ENCODE measurements around the gene ADH1C.
"Not testable (repeated sequence)": the region's sequence is repeated elsewhere in the genome, so short reads cannot be mapped to it uniquely, and the experiment has no call there.

ADH1C gene

GRCh38 chr4:99352602-99353537, at the start of gene ADH1C:
TSS of gene ADH1C (minus strand) at chr4:99352746. CDS start at chr4:99352675, 71 bp downstream.
- DNase-seq: no peak

GRCh38 chr4:99400831-99401230, 48.3 kb upstream of the ADH1C start:
- no peak for DNase-seq

GRCh38 chr4:99399017-99399416, 46.5 kb upstream of the ADH1C start:
- no peak for DNase-seq

DNA sequence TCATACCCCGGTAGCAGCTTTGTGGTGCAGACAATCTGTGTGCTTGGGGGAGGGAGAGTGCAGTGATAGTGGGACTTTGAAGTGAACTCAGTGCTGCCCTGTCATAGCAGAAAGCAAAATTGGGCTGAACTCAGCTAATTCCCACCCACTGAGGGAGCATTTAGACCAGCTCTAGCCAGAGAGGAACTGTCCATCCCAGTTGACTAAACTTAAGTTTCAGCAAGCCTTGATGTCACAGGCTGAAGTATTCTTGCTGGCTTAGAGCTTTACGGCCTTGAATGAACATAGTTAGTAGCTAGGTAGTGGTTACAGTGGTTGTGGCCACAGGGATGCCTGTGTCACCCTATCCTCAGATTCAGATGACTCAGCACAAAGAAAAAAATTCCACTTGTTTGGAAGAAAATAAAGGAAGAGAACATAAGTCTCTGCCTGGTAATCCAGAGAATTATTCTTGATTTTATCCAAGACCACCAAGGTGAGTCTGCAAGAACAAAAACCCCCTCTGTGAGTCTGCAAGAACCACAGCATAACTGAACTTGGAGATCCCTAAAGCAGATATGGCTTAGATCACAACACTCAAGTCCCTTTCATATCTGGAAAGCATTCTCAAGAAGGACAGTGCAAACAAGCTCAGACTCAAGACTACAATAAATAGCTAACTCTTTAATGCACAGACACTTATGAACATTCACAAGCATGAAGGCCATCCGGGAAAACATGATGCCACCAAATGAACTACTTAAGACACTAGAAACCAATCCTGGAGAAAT, 43.2 kb upstream of the ADH1C start:
- DNase-seq: no peak

DNA sequence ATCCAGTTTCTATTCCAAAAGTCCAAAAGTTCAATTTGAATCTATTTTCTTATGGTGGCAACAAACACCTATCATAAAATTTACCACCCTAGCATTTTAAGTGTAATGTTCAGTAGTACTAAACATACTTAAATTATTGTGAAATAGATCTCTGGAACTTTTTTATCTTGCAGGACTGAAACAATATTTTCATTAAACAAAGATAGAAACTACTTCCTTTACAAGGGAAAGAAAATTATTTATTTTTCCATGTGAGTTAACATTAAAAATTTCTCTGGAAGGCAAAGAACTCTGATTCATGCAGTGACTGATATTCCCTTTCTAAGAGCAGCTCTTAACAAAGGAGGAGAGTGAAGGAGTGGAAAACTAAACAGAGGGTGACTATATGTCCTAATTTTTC, 42.4 kb upstream of the ADH1C start:
- no peak for DNase-seq

DNA sequence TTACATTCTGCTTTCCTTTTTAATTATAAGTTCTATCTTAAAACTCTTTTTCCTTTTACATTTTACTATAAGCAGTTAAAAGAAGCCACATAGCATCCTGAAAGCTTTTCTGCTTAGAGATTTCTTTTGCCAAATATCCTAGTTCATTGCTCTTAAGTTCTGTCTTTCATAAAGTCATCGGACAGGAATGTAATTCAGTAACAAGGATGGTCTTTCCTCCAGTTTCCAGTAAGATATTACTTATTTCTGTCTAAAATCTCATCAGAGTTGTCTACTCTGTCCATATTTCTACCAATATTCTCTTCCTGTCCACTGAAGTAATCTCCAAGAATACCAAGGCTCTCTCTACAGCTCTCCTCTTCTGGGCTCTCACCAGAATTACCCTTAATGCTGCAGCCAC, 37.5 kb upstream of the ADH1C start:
- no peak for DNase-seq

- no peak for DNase-seq
These were observed 37.1 kb upstream of the ADH1C start for GRCh38 chr4:99389606-99390005.

DNA sequence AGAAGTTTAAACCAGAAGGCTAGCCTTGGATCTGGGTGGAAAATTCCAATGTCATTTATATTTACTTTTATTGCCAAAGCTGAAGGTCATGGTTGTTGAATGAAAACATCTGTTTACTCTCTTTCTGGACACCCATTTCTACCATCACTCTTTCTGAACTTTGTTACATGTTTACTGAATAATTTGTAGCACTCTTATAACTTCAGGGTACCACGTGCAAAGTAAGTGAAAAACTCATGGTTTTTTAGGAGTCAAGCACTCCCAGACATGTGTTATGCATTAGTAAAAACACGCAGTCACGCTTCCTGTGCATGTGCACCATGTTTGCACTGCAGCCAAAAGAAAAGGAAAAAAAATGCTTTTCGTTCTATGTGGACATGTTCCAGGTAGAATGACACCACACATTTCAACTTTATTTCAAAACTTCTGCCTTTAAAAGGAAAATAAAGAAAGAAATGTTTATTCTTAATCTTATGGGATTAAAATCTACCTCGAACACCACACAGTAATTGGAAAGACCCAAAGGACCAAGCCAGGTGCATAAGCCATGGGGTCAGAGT, 31.4 kb upstream of the ADH1C start:
- DNase-seq: no peak

DNA sequence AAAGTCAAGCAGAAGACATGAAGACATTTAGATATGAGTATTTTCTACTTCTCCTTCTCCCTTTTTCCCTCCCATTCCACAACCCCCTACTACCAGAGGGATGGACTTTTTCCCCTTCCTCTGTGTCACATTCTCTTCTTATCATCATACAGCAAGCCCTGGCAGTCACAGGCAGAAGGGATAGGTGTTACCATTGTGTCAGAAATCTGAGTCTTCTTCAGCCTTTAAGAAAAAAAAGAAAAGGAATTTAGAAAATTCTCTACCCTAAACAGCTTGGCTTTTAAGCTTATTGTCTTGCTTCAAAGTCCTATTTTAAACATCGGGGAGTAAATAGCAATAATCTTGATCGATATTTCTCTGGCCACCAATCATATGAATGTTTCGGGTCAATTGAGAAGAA, 30.9 kb upstream of the ADH1C start:
- DNase-seq: no peak

GRCh38 chr4:99382745-99383360, 30.3 kb upstream of the ADH1C start:
- DNase-seq: no peak

DNA sequence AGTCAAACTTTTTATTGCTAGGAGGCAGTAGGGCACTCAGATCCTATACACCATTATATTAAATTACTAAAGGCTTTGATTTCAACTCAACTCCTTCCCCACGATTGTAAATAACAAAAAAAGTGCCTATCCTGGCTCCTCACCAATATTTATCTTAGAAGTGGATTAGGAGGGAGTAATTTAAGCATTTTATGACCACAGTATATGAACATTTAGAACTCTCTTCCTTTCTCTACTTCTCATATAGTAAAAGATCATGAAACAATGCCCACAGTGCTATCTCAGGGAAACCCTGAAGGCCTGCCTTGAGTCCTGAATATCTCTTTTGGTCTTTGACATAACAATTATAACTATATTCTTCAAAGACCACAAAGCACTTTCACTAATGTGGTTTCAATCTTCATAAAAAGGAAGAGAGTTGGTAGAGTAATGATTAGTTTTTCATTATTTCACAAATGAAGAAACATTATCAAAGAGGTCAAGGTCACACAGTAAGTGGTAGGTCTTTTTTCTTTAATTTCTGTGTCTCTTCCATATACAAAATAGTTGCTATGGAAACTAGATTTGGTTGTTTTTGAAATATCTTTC, 29.1 kb upstream of the ADH1C start:
- no peak for DNase-seq

DNA sequence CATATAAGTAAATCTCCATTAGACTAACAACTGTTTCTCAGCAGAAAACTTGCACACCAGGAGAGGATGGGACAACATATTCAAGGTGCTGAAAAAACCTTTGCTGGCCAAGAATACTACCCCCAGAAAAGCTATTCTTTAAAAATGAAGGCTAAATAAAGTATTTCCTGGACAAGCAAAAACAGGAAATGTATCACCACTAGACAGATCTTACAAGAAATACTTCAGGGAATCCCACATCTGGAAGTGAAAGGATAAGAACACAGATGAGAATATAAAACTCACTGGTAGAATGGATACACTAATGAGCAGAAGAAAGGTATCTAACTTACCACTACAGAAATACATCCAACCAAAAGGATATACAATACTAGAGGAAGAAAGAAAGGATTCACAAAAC, 27.0 kb upstream of the ADH1C start:
- no peak for DNase-seq

GRCh38 chr4:99378876-99379275, 26.3 kb upstream of the ADH1C start:
- no peak for DNase-seq

GRCh38 chr4:99377341-99377740, 24.8 kb upstream of the ADH1C start:
- DNase-seq: not testable (repeated sequence)

DNA sequence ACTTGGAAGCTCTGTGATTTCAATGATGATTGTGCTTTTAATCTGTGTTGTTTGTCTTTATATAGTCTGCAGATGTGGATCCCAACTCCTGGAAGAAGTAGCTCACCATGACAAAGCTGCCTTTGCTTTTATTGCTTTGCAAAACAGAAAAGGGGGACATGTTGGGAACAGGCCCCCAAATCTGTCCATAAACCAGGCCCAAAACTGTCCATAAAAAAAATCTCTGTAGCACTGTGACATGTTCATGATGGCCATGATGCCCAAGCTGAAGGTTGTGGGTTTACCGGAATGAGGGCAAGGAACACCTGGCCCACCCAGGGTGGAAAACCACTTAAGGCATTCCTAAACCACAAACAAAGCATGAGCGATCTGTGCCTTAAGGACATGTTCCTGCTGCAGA, 19.9 kb upstream of the ADH1C start:
- DNase-seq: not testable (repeated sequence)

- DNase-seq: not testable (repeated sequence)
These were observed 15.3 kb upstream of the ADH1C start for GRCh38 chr4:99367817-99368216.

DNA sequence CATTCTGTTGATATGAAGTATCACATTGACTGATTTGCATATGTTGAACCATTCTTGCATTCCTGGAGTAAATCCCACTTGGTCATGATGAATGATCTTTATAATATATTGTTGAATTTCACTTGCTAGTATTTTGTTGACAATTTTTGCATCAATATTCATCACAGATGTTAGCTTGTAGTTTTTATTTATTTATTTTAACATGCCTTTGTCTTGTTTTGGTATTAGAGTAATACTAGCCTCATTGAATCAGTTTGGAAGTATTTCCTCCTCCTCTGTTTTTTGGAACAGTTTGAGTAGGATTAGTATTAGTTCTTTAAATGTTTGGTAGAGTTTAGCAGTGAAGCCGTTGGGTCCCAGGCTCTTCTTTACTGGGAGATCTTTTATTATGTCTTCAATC, 13.9 kb upstream of the ADH1C start:
- DNase-seq: no peak

DNA sequence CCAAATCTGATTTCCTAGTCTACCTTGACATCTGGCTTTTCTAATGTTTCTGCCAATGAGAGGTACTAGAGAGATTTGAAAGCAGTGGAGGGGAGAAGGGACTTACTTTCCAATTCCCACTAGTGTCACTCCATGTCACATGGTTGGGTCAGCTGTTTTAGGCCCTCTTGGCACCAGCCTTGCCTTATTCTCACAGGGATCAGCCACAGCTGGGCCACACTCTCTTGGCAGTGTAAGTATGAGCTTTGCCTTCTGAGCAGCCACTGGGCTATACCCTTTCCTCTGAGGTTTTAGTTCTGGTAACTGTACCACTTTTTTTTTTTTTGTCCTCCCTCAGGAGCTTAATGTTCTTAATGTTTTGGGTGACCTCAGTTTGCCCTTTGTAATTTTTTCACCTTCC, 10.2 kb upstream of the ADH1C start:
- no peak for DNase-seq

GRCh38 chr4:99361899-99362275, 9.3 kb upstream of the ADH1C start:
- no peak for DNase-seq

- no peak for DNase-seq
These were observed 8.8 kb upstream of the ADH1C start for GRCh38 chr4:99361268-99361898.

GRCh38 chr4:99359480-99360204, 7.1 kb upstream of the ADH1C start:
- DNase-seq: no peak

DNA sequence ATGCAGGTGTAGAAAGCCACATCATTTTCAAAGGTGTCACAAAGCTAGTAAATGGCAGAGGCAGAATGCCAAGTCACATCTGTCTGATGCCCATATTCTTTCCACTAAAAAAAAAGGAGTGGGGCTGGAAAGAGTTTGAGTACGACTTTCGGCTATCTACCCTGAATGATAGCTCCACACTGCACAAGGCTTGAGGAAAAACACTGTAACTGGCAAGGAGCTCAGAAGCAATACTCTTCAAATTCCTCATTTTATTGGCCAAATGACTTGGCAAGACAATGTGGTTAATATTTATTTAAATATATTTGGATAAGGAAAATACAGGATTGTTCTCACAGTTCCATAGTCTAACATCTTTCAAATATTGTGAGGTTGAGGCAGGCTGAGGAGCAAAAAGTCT, 5.4 kb upstream of the ADH1C start:
- DNase-seq: no peak
